PC-3 (cell line): Measurements from ENCODE around the gene ARMC8.

ENCODE experiments used
- CTCF ChIP-seq: fragments of 300-600 bp; sonication (generic); conservative IDR thresholded peaks from 2 replicates; pipeline ENCODE4 v1.5.1; 2017; ENCODE audit warnings: antibody characterized with exemption, low read depth, mild to moderate bottlenecking, low read length
- EZH2 ChIP-seq: fragments of 300-600 bp; sonication (generic); IDR thresholded peaks from one replicate; pipeline ENCODE4 v1.6.1; 2017; ENCODE audit warnings: antibody characterized with exemption, mild to moderate bottlenecking, low read length; ENCODE audit not compliant: unreplicated experiment
- EZH2phosphoT487 ChIP-seq: fragments of 300-600 bp; sonication (generic); IDR thresholded peaks from 2 replicates; pipeline ENCODE4 v1.6.1; 2018; ENCODE audit warnings: mild to moderate bottlenecking, antibody characterized with exemption, low read length, borderline replicate concordance

GRCh38 chr3:138259126-138259525, 72.0 kb downstream of the ARMC8 start:
- TF ChIP-seq CTCF (no peak), EZH2phosphoT487 (no peak), EZH2 (no peak)
